CD14-positive monocyte (primary cell): ENCODE data around the gene ZBTB22. TPM values are rescaled to one million over a fixed set of nuclear protein-coding genes. Genes with fewer than 3 reads are reported as not detected.
A peak's percentile ranks its signal among the peaks of the same experiment; 100 is the strongest.

ENCODE experiments used
- DNase-seq, 3 donors: peaks; one replicate each; pipeline ENCODE4 v3.0.0-alpha.2; 2011 to 2022
- H2AFZ ChIP-seq: 2 replicates; pipeline ENCODE4 v1.6.0; 2012; ENCODE audit warnings: mild to moderate bottlenecking, low read depth, low read length, inconsistent platforms; ENCODE audit not compliant: insufficient read depth, poor library complexity, severe bottlenecking
- H3K27ac ChIP-seq, 2 donors: 1 replicate in 1 of 2; 2 replicates in 1 of 2; pipeline ENCODE4 v1.5.1; 2012 to 2013; ENCODE audit warnings: low read length in 2 of 2, control low read depth in 1 of 2, inconsistent platforms in 1 of 2, low read depth in 1 of 2, mild to moderate bottlenecking in 1 of 2
- H3K27me3 ChIP-seq, 2 donors: one replicate each; pipeline versions ENCODE4 v1.6.0 to v1.6.1; 2011 to 2013; ENCODE audit warnings: low read length in 2 of 2; ENCODE audit not compliant: control insufficient read depth in 2 of 2, insufficient read depth in 2 of 2
- H3K36me3 ChIP-seq, 2 donors: replicated peaks in 1 of 2; 1 replicate in 1 of 2; 2 replicates in 1 of 2; pipeline versions ENCODE4 v1.5.1 to v1.6.1; 2012 to 2013; ENCODE audit warnings: low read length in 2 of 2, control low read depth in 1 of 2, inconsistent platforms in 1 of 2, mild to moderate bottlenecking in 1 of 2; ENCODE audit not compliant: insufficient read depth in 2 of 2, control insufficient read depth in 1 of 2
- H3K4me1 ChIP-seq, 2 donors: 1 replicate in 1 of 2; 2 replicates in 1 of 2; pipeline versions ENCODE4 v1.5.1 to v1.6.1; 2012 to 2013; ENCODE audit warnings: low read length in 2 of 2, control low read depth in 1 of 2, inconsistent platforms in 1 of 2, mild to moderate bottlenecking in 1 of 2, moderate library complexity in 1 of 2; ENCODE audit not compliant: insufficient read depth in 2 of 2, control insufficient read depth in 1 of 2
- H3K4me2 ChIP-seq: replicated peaks from 2 replicates; pipeline ENCODE3; 2012; ENCODE audit warnings: low read length, moderate library complexity, mild to moderate bottlenecking; ENCODE audit not compliant: poor library complexity, severe bottlenecking; ENCODE audit errors: extremely low read depth
- H3K4me3 ChIP-seq, 3 experiments: fragments of 200-600 bp in 1 of 3; sonication (generic) in 1 of 3; replicated peaks in 1 of 3; 1 replicate in 2 of 3; 2 replicates in 1 of 3; pipeline ENCODE4 v1.5.1; 2011 to 2013; ENCODE audit warnings: low read length in 3 of 3, mild to moderate bottlenecking in 3 of 3, control low read depth in 2 of 3, low read depth in 2 of 3, inconsistent platforms in 1 of 3, moderate library complexity in 1 of 3
- H3K79me2 ChIP-seq: 2 replicates; pipeline ENCODE4 v1.6.0; 2012; ENCODE audit warnings: mild to moderate bottlenecking, control low read depth, inconsistent platforms, low read length, moderate library complexity; ENCODE audit not compliant: insufficient read depth
- H3K9ac ChIP-seq: 2 replicates; pipeline ENCODE4 v1.6.0; 2017; ENCODE audit warnings: low read length, mild to moderate bottlenecking; ENCODE audit not compliant: insufficient read depth, poor library complexity, severe bottlenecking
- H3K9me3 ChIP-seq, 2 donors: replicated peaks in 1 of 2; 1 replicate in 1 of 2; 2 replicates in 1 of 2; pipeline versions ENCODE4 v1.5.1 to v1.6.1; 2012 to 2013; ENCODE audit warnings: low read length in 2 of 2, control low read depth in 1 of 2; ENCODE audit not compliant: control insufficient read depth in 1 of 2, insufficient read depth in 1 of 2
- H4K20me1 ChIP-seq: 2 replicates; pipeline ENCODE4 v1.6.0; 2012; ENCODE audit warnings: mild to moderate bottlenecking, low read length, control low read depth, moderate library complexity; ENCODE audit not compliant: insufficient read depth
- H3K27ac Mint-ChIP-seq, 7 donors: one replicate each; pipeline ENCODE4 v1.8.0; 2020; ENCODE audit warnings: mild to moderate bottlenecking in 7 of 7, mixed read lengths in 7 of 7, moderate library complexity in 6 of 7, inconsistent platforms in 2 of 7
- H3K27me3 Mint-ChIP-seq, 3 donors: one replicate each; pipeline ENCODE4 v1.8.0; 2021 to 2022; ENCODE audit warnings: low read depth in 3 of 3, mild to moderate bottlenecking in 3 of 3, mixed read lengths in 3 of 3, moderate library complexity in 3 of 3, inconsistent platforms in 1 of 3
- H3K36me3 Mint-ChIP-seq, 2 donors: one replicate each; pipeline ENCODE4 v1.8.0; 2020; ENCODE audit warnings: mixed read lengths in 2 of 2, inconsistent platforms in 1 of 2, mild to moderate bottlenecking in 1 of 2
- H3K4me1 Mint-ChIP-seq: one replicate; pipeline ENCODE4 v1.8.0; 2020; ENCODE audit warnings: mild to moderate bottlenecking, mixed read lengths
- H3K4me3 Mint-ChIP-seq, 2 donors: one replicate each; pipeline ENCODE4 v1.8.0; 2020; ENCODE audit warnings: mild to moderate bottlenecking in 2 of 2, mixed read lengths in 2 of 2, moderate library complexity in 1 of 2
- H3K9me3 Mint-ChIP-seq, 7 donors: one replicate each; pipeline ENCODE4 v1.8.0; 2020 to 2022; ENCODE audit warnings: mixed read lengths in 7 of 7, mild to moderate bottlenecking in 6 of 7, moderate library complexity in 6 of 7, inconsistent platforms in 2 of 7
- WGBS: methylation state at CpG from one replicate; pipeline ENCODE4 v1.1.5; 2013; ENCODE audit warnings: missing lambda C conversion rate; ENCODE audit not compliant: insufficient coverage; 5-methylcytosine and 5-hydroxymethylcytosine counted together
- intact Hi-C, 2 donors: fragments of 100-400 bp; cut with micrococcal nuclease; formaldehyde crosslinking; loops; one replicate each; pipeline versions ENCODE4 v1.15.0 to v1.15.1; 2023
- polyA plus RNA-seq, 3 donors: library from polyadenylated mRNA; depleted of rRNA in 1 of 3; unstranded in 2 of 3; stranded (reverse) in 1 of 3; fragments of 300-500 nt in 2 of 3; fragments of >200 nt in 1 of 3; fragmentation: Illumina TruSeq in 2 of 3; gene quantifications; 1 replicate in 2 of 3; 2 replicates in 1 of 3; pipeline ENCODE4 v1.2.3, GENCODE V29; 2012 to 2021
- TF ChIP-seq, protein P1 (sequence below): fragments of 200-600 bp; IDR thresholded peaks from one replicate; pipeline ENCODE4 v1.8.0; 2022; ENCODE audit warnings: antibody characterized with exemption, mild to moderate bottlenecking

Gene ZBTB22
- polyA plus RNA-seq, 3 donors: 12.2 to 16.5 (median 16.1) TPM

DNA sequence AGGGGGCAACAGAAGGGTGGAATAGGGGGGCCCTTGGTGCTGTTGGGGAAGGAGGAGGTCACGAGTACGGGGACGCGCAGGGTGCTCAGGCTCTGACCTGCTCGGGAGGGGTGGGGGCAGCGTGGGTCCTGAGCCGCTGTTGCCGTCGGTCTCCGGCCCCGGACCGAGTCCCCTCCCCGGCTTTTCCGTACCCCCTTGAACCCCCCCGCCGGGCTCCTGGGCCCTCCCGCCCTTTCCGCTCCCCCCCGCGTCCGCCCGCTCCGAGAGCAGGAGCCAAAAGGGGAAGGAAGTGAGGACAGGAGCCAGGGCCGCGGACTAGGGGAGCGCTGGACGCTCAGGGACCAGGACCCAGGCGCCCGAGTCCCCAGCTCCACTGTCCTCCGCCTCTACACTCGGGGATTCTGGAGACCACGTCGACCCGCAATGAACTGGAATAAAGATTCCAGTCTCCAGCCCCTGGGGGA lies 18.7 kb downstream of the ZBTB22 start, which contains the start of gene RGL2:
TSS of gene RGL2 (minus strand) at position 170 of the 464 bp plus-strand sequence. CDS start 332 bp downstream, outside the sequence.
- Histone ChIP-seq H4K20me1 (peaks cover 75% of the 10 kb centered on the region), H2AFZ (peak within 1 kb of the TSS; percentile 53), H3K4me1 (peaks cover 34 to 36% of the 10 kb centered on the region in 2 donors), H3K36me3 (peaks cover 39 to 62% of the 10 kb centered on the region in 2 donors), H3K27ac (peak within 1 kb of the TSS; percentile 94 to 98), H3K9ac (peak within 1 kb of the TSS; percentile 78), H3K79me2 (peaks cover 85% of the 10 kb centered on the region), H3K4me2 (peak within 1 kb of the TSS; percentile 99), H3K9me3 (no peaks in the 10 kb centered on the region), H3K27me3 (no peaks in the 10 kb centered on the region), H3K4me3 (peak within 1 kb of the TSS; percentile 75 to 95 (median 83))
- Mint-ChIP-seq H3K9me3 (peaks cover 0 to 7% (median 0%) of the 10 kb centered on the region in 7 donors), H3K4me3 (peak within 1 kb of the TSS; percentile 100), H3K27me3 (peaks cover 0 to 3% (median 0%) of the 10 kb centered on the region in 3 donors), H3K36me3 (peaks cover 40 to 60% of the 10 kb centered on the region in 2 donors), H3K4me1 (peaks cover 47% of the 10 kb centered on the region), H3K27ac (peak within 1 kb of the TSS; percentile 98 to 100 (median 100))
- DNase-seq: peak; percentile 79
- 0% methylated on average over 13 of the region's 34 CpGs for WGBS
- intact Hi-C loops: loop anchor here (2.0 to 10.0 kb wide), 3 partner anchors 96 to 98 kb away; partner anchors contain the start of genes RXRB (in 2 of the 2), SLC39A7 (in 2 of the 2), HSD17B8 (in 1 of the 2) and KIFC1 (in 1 of the 2)
- TF ChIP-seq, protein P1, sequence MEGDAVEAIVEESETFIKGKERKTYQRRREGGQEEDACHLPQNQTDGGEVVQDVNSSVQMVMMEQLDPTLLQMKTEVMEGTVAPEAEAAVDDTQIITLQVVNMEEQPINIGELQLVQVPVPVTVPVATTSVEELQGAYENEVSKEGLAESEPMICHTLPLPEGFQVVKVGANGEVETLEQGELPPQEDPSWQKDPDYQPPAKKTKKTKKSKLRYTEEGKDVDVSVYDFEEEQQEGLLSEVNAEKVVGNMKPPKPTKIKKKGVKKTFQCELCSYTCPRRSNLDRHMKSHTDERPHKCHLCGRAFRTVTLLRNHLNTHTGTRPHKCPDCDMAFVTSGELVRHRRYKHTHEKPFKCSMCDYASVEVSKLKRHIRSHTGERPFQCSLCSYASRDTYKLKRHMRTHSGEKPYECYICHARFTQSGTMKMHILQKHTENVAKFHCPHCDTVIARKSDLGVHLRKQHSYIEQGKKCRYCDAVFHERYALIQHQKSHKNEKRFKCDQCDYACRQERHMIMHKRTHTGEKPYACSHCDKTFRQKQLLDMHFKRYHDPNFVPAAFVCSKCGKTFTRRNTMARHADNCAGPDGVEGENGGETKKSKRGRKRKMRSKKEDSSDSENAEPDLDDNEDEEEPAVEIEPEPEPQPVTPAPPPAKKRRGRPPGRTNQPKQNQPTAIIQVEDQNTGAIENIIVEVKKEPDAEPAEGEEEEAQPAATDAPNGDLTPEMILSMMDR: no peak

DNA sequence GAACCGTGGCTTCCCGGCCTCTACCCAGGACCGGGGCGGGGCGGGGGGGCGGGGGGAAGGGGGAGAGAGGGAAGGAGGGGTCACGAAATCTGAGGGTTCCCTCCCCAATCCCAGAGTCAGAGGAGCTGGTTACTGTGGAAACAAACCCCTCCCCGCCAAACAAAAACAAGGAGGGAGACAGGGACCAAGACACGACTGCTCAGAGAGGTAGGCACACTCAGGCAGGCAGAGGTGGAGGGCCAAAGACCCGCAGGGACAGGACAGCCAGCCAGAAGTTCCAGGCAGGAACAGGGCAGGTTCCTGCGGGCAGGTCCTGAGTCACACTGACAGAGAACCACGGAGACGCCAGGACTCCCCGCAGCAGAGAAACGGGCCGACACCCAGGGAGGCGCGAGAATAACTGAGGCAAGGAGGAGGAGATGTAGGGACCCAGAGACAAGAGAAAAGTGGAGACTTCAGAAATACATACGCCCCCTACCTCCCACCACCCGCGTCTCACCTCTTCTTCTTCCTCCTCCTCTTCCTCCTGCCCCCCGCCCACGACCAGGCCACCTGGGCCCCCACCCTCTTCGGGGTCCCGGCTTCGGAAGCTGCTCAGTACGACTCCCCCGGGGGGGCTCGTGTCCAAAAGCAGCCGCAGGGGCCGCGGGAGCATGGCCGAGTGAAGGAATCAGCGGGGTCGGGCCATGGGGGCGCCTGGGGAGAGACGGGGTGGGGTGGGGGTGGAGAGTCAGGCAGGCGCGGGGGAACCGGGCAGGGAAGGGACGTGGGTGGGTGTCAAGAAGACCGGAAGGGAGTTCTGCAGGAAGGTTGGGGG lies 19.4 kb downstream of the ZBTB22 start:
- peak overlapping the region; percentile 53 for H2AFZ ChIP-seq
- TF ChIP-seq, protein P1: no peak

More for the DNA sequence above, 19.4 kb downstream of the ZBTB22 start:
- intact Hi-C loops: loop anchor here (2.0 to 10.0 kb wide), 3 partner anchors 96 to 97 kb away; partner anchors contain the start of genes RXRB (in 2 of the 2), SLC39A7 (in 2 of the 2), HSD17B8 (in 1 of the 2) and KIFC1 (in 1 of the 2)
- DNase-seq: peak; percentile 82 to 85 (median 82)
- Histone ChIP-seq H3K4me3 (peak overlapping the region; percentile 75 to 95 (median 83)), H3K4me2 (peak overlapping the region; percentile 99), H3K27me3 (no peaks in the 10 kb centered on the region), H3K27ac (peak overlapping the region; percentile 94 to 98), H4K20me1 (peaks cover 74% of the 10 kb centered on the region), H3K4me1 (peaks cover 34 to 36% of the 10 kb centered on the region in 2 donors), H3K36me3 (peaks cover 40 to 62% of the 10 kb centered on the region in 2 donors), H3K9me3 (no peaks in the 10 kb centered on the region), H3K79me2 (peaks cover 78% of the 10 kb centered on the region), H3K9ac (peak overlapping the region; percentile 78)
- peaks cover 0 to 6% (median 0%) of the 10 kb centered on the region in 7 donors for H3K9me3 Mint-ChIP-seq
- peaks cover 40 to 61% of the 10 kb centered on the region in 2 donors for H3K36me3 Mint-ChIP-seq
- H3K27ac Mint-ChIP-seq: peak overlapping the region; percentile 98 to 100 (median 100)
- H3K4me3 Mint-ChIP-seq: peak overlapping the region; percentile 100
- peaks cover 44% of the 10 kb centered on the region for H3K4me1 Mint-ChIP-seq
- peaks cover 0 to 3% (median 0%) of the 10 kb centered on the region in 3 donors for H3K27me3 Mint-ChIP-seq
- under 1% methylated on average over 19 of the region's 42 CpGs for WGBS
